Measurements from ENCODE around the gene CASP8AP2. TPM values are rescaled to one million over a fixed set of nuclear protein-coding genes. Genes with fewer than 3 reads are reported as not detected.

Gene CASP8AP2
- 14.3 TPM for total RNA-seq

DNA sequence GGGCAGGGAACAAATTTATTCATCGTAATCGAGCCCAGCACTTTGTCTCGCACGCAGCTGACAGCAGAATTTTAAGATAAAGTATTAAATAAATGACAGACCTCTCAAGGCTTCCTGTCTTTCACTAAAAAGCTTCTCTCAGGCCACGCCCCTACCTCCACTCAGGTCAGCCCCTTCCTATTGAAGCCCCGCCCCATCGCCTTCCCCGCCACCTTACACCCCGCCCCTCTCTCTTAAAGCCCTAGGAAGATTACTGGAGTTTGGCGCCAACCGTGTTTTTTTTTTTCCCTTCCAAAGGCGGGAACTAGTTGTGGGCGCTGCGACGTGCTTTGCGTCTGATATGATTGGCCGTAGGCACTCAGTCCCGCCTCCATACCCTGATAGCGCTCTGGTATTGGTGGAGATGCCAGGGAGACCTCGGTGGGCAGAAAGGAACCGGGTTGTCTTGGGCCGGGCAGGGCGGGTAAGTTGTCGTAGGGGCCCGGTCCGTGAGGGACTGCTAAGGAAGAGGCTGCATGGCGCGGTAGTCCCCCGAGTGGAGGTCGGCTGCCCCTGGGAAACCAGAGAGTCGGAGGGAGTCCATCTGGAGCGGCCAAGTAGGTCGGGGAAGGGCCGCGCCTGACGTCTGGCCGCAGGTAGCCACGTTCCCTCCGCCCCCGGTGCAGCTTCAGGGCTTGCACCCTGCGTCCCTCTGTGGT, at the start of gene CASP8AP2:
CASP8AP2 (plus strand) TSS at position 409 of the 698 bp plus-strand sequence.

DNA sequence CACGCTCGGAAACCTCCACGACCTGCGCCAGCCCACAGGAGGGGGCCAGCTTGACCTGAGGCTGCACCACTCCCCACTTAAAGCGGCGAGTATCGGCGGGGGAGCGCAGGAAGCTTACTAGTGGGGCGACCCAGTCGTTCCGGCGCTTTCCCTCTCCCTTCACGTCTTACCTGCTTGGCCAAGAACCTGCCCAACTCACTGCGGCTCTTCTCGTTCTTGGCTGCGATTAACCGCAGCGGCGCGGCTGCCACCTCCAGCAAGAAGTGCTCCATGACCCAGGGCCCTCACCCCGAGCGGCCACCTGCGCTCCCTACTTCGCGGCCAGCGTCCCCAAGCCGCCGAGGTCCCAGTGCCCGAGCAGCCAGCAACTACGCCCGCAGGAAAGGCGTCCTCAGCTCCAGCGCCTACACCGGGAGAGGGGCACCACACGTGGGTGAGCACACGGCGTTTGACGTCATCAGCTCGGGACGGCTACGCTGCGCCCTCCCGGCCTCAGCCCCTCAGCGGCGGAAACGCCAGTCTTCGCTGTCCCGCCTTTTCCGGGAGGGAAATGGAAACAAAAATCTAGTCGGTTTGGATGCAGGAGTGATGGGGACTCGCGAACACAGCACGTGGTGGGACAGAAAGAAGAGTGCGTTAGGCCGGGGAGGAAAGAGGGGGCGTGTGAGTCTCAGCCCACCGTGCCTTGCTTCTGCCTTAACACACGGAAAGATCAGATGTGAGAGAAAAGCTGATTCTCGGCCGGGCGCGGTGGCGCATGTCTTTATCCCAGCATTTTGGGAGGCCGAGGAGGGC, 10.1 kb upstream of the CASP8AP2 start, which contains the start of gene MDN1:
MDN1 (minus strand) TSS at position 459 of the 795 bp plus-strand sequence; CDS start at position 272, 187 bp downstream.

DNA sequence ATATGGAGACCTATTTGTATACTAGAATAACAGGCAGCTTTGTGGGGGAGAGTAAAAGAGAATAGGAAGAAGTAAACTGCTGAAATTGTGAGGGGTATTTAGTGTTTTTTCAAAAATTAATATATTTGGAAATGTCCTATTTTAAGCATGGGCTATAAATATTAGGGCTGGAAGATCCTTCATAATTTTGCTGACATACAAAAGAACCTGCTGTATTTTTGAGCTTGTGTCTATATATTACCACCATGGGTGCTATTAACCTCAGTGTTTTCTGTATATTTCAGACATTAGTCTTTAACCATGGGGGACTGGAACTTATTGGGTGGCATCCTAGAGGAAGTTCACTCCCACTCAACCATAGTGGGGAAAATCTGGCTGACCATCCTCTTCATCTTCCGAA, 64.5 kb downstream of the CASP8AP2 start, which contains the start of gene GJA10:
GJA10 (plus strand) TSS at position 301 of the 400 bp plus-strand sequence; CDS start at position 301, 0 bp downstream.

Small RNA genes lying within 50 kb of the gene (small RNA-seq; reads per million reads assigned to genes)
- gene DNAJC19P6 (ENCODE audit: low replicate concordance) = not detected
- not detected for gene RF00019 (ENCODE audit: low replicate concordance)

Other genes with a start within 250 kb of the CASP8AP2 start
- gene LYRM2, start 191.1 kb upstream of the CASP8AP2 start, total RNA-seq = 16.9 TPM
- gene MDN1, start 10.1 kb upstream of the CASP8AP2 start, total RNA-seq = 34.7 TPM
- not detected for gene GJA10, start 64.6 kb downstream of the CASP8AP2 start, total RNA-seq